Naive thymus-derived CD4-positive, alpha-beta T cell (primary cell): ENCODE results near the gene GRB10. TPM values are rescaled to one million over a fixed set of nuclear protein-coding genes. Genes with fewer than 3 reads are reported as not detected.

ENCODE experiments used
- ATAC-seq: fragments of 150-1000 bp; cut with Tn5 transposase; 2 replicates; pipeline ENCODE4 v1.10.0; 2021; ENCODE audit warnings: mild to moderate bottlenecking, moderate library complexity
- CTCF ChIA-PET: fragments of 350-600 bp; sonication (Branson Sonifier 250); formaldehyde crosslinking; loops from one replicate; lab custom pipeline; 2021; ENCODE audit warnings: antibody characterized with exemption; lab: Charles Lee
- POLR2A ChIA-PET: fragments of 350-600 bp; sonication (Branson Sonifier 250); formaldehyde crosslinking; loops from one replicate; lab custom pipeline; 2021; ENCODE audit warnings: antibody characterized with exemption, inconsistent platforms; lab: Charles Lee
- DNase-seq, 9 donors: peaks; one replicate each; pipeline versions ENCODE4 v3.0.0 to v3.0.0-alpha.2; 2020 to 2022; ENCODE audit warnings: mixed read lengths in 1 of 9
- H3K27ac ChIP-seq: one replicate; pipeline ENCODE4 v1.7.0; 2013; ENCODE audit warnings: mild to moderate bottlenecking, low read depth, low read length, moderate library complexity
- H3K27me3 ChIP-seq, 2 donors: one replicate each; pipeline ENCODE4 v1.7.0; 2013; ENCODE audit warnings: low read length in 2 of 2, mild to moderate bottlenecking in 2 of 2, moderate library complexity in 2 of 2; ENCODE audit not compliant: control insufficient read depth in 2 of 2, insufficient read depth in 2 of 2
- H3K36me3 ChIP-seq, 3 experiments: 1 replicate in 2 of 3; 2 replicates in 1 of 3; pipeline ENCODE4 v1.7.0; 2013; ENCODE audit warnings: low read length in 3 of 3, mild to moderate bottlenecking in 3 of 3, moderate library complexity in 1 of 3; ENCODE audit not compliant: insufficient read depth in 3 of 3, control insufficient read depth in 2 of 3
- H3K4me1 ChIP-seq, 2 donors: one replicate each; pipeline ENCODE4 v1.7.0; 2013; ENCODE audit warnings: low read length in 2 of 2, mild to moderate bottlenecking in 2 of 2, moderate library complexity in 1 of 2; ENCODE audit not compliant: control insufficient read depth in 2 of 2, insufficient read depth in 2 of 2
- H3K4me3 ChIP-seq: 2 replicates; pipeline ENCODE4 v1.7.0; 2013; ENCODE audit warnings: mild to moderate bottlenecking, low read length
- H3K9me3 ChIP-seq, 3 experiments: 1 replicate in 2 of 3; 2 replicates in 1 of 3; pipeline ENCODE4 v1.7.0; 2013; ENCODE audit warnings: low read length in 3 of 3; ENCODE audit not compliant: control insufficient read depth in 2 of 3
- H3K27ac Mint-ChIP-seq, 9 donors: one replicate each; pipeline ENCODE4 v1.8.0; 2020 to 2022; ENCODE audit warnings: mixed read lengths in 9 of 9, mild to moderate bottlenecking in 8 of 9, moderate library complexity in 5 of 9, inconsistent platforms in 2 of 9
- H3K27me3 Mint-ChIP-seq, 5 donors: one replicate each; pipeline ENCODE4 v1.8.0; 2021 to 2022; ENCODE audit warnings: mixed read lengths in 5 of 5, mild to moderate bottlenecking in 1 of 5
- H3K36me3 Mint-ChIP-seq, 5 donors: one replicate each; pipeline ENCODE4 v1.8.0; 2020 to 2022; ENCODE audit warnings: mixed read lengths in 5 of 5, mild to moderate bottlenecking in 3 of 5, inconsistent platforms in 1 of 5
- H3K4me1 Mint-ChIP-seq, 7 donors: one replicate each; pipeline ENCODE4 v1.8.0; 2020 to 2022; ENCODE audit warnings: mixed read lengths in 7 of 7, mild to moderate bottlenecking in 3 of 7, inconsistent platforms in 1 of 7
- H3K4me3 Mint-ChIP-seq, 10 donors: one replicate each; pipeline ENCODE4 v1.8.0; 2020 to 2022; ENCODE audit warnings: mild to moderate bottlenecking in 10 of 10, mixed read lengths in 10 of 10, moderate library complexity in 6 of 10, inconsistent platforms in 2 of 10
- H3K9me3 Mint-ChIP-seq, 11 donors: one replicate each; pipeline ENCODE4 v1.8.0; 2020 to 2022; ENCODE audit warnings: mixed read lengths in 11 of 11, mild to moderate bottlenecking in 4 of 11, inconsistent platforms in 1 of 11, moderate library complexity in 1 of 11
- intact Hi-C, 2 donors: fragments of 100-400 bp; cut with micrococcal nuclease; formaldehyde crosslinking; loops; one replicate each; pipeline ENCODE4 v1.15.1; 2023
- polyA plus RNA-seq, 2 donors: library from polyadenylated mRNA; unstranded; fragments of 300-500 nt; fragmentation: Illumina TruSeq; gene quantifications; one replicate each; pipeline ENCODE4 v1.2.3, GENCODE V29; 2021
- total RNA-seq, 6 experiments: library from RNA in 5 of 6; stranded (reverse) in 5 of 6; gene quantifications; 1 replicate in 5 of 6; 2 replicates in 1 of 6; pipeline ENCODE4 v1.2.3 and lab custom pipeline; 2021 to 2026

The GRB10 gene
- total and polyA plus RNA-seq, 7 experiments from 2014 or later, result 2.6 to 10.6 (median 6.2) TPM

- H3K36me3 Mint-ChIP-seq, result peaks cover 0 to 21% (median 4%) of the 10 kb centered on the region in 5 donors
- H3K4me1 Mint-ChIP-seq, result peaks cover 0 to 30% (median 0%) of the 10 kb centered on the region in 7 donors
- ATAC-seq (no peak), DNase-seq (no peak)
- H3K27me3 Mint-ChIP-seq, result peaks cover 0 to 18% (median 6%) of the 10 kb centered on the region in 5 donors
- Histone ChIP-seq H3K4me1 (no peaks in the 10 kb centered on the region), H3K27me3 (no peaks in the 10 kb centered on the region), H3K4me3 (no peak overlapping the region), H3K9me3 (no peaks in the 10 kb centered on the region), H3K36me3 (peaks cover 0 to 6% (median 0%) of the 10 kb centered on the region in 3 experiments), H3K27ac (no peak overlapping the region)
- H3K4me3 Mint-ChIP-seq, result peak overlapping the region in 1 of 10 donors; percentile 29
- peak overlapping the region in 2 of 9 donors; percentile 28 to 75 for H3K27ac Mint-ChIP-seq
- CTCF ChIA-PET, result interaction anchor here (1.1 kb wide), 1 partner anchor 21 kb away, joined by 7 read pairs; no protein-coding TSS in a partner anchor
- POLR2A ChIA-PET, result no interaction called here
- intact Hi-C loops, result loop anchor here (1.0 to 10.0 kb wide), 2 partner anchors 38 to 60 kb away; no protein-coding TSS in a partner anchor
- H3K9me3 Mint-ChIP-seq, result no peaks in the 10 kb centered on the region
Observed at GRCh38 chr7:50594734-50595485, 187.8 kb downstream of the GRB10 start.

GRCh38 chr7:50594136-50594535 is 188.6 kb downstream of the GRB10 start:
- H3K4me1 ChIP-seq, result no peaks in the 10 kb centered on the region
- ATAC-seq (no peak), DNase-seq (no peak)
- intact Hi-C loops, result loop anchor here in 1 of 2 donors (10.0 kb wide), 1 partner anchor 59 kb away; no protein-coding TSS in a partner anchor
- no peak overlapping the region for H3K4me3 ChIP-seq
- Mint-ChIP-seq H3K9me3 (no peaks in the 10 kb centered on the region), H3K27me3 (peaks cover 0 to 15% (median 6%) of the 10 kb centered on the region in 5 donors), H3K4me3 (no peak overlapping the region), H3K36me3 (peaks cover 0 to 21% (median 4%) of the 10 kb centered on the region in 5 donors), H3K4me1 (peaks cover 0 to 30% (median 0%) of the 10 kb centered on the region in 7 donors), H3K27ac (no peak overlapping the region)
- no peak overlapping the region for H3K27ac ChIP-seq
- CTCF ChIA-PET, result no interaction called here
- H3K36me3 ChIP-seq, result peaks cover 0 to 6% (median 0%) of the 10 kb centered on the region in 3 experiments
- H3K27me3 ChIP-seq, result no peaks in the 10 kb centered on the region
- H3K9me3 ChIP-seq, result no peaks in the 10 kb centered on the region
- POLR2A ChIA-PET, result no interaction called here

- H3K27ac Mint-ChIP-seq, result no peak overlapping the region
- peaks cover 0 to 6% (median 0%) of the 10 kb centered on the region in 3 experiments for H3K36me3 ChIP-seq
- DNase-seq (no peak), ATAC-seq (no peak)
- H3K27me3 Mint-ChIP-seq, result peaks cover under 1 to 11% (median 6%) of the 10 kb centered on the region in 5 donors
- intact Hi-C loops, result loop anchor here in 1 of 2 donors (10.0 kb wide), 1 partner anchor 58 kb away; no protein-coding TSS in a partner anchor
- POLR2A ChIA-PET, result no interaction called here
- no peak overlapping the region for H3K27ac ChIP-seq
- H3K9me3 Mint-ChIP-seq, result no peaks in the 10 kb centered on the region
- no peaks in the 10 kb centered on the region for H3K27me3 ChIP-seq
- no peaks in the 10 kb centered on the region for H3K4me1 ChIP-seq
- CTCF ChIA-PET, result no interaction called here
- H3K4me3 ChIP-seq, result no peak overlapping the region
- peaks cover 0 to 14% (median 4%) of the 10 kb centered on the region in 5 donors for H3K36me3 Mint-ChIP-seq
- no peak overlapping the region for H3K4me3 Mint-ChIP-seq
- H3K9me3 ChIP-seq, result no peaks in the 10 kb centered on the region
- peaks cover 0 to 22% (median 0%) of the 10 kb centered on the region in 7 donors for H3K4me1 Mint-ChIP-seq
Observed at GRCh38 chr7:50592940-50593339, 189.8 kb downstream of the GRB10 start.

GRCh38 chr7:50591480-50592438 is 190.9 kb downstream of the GRB10 start:
- Histone ChIP-seq H3K4me1 (no peaks in the 10 kb centered on the region), H3K27ac (no peak overlapping the region), H3K4me3 (no peak overlapping the region), H3K27me3 (no peaks in the 10 kb centered on the region), H3K36me3 (peaks cover 0 to 6% (median 0%) of the 10 kb centered on the region in 3 experiments), H3K9me3 (no peaks in the 10 kb centered on the region)
- no peak for ATAC-seq
- Mint-ChIP-seq H3K9me3 (no peaks in the 10 kb centered on the region), H3K4me1 (peaks cover 0 to 22% (median 0%) of the 10 kb centered on the region in 7 donors), H3K27ac (no peak overlapping the region), H3K36me3 (peaks cover 0 to 14% (median 4%) of the 10 kb centered on the region in 5 donors), H3K27me3 (peaks cover 6 to 11% (median 7%) of the 10 kb centered on the region in 5 donors), H3K4me3 (no peak overlapping the region)
- ChIA-PET CTCF (no interaction called here), POLR2A (no interaction called here)
- intact Hi-C loops, result loop anchor here in 1 of 2 donors (10.0 kb wide), 1 partner anchor 57 kb away; no protein-coding TSS in a partner anchor
- DNase-seq, result no peak

- H3K4me1 ChIP-seq, result no peaks in the 10 kb centered on the region
- H3K27ac Mint-ChIP-seq, result no peak overlapping the region
- peaks cover 6 to 11% (median 7%) of the 10 kb centered on the region in 5 donors for H3K27me3 Mint-ChIP-seq
- intact Hi-C loops, result loop anchor here in 1 of 2 donors (10.0 kb wide), 1 partner anchor 56 kb away; no protein-coding TSS in a partner anchor
- H3K27me3 ChIP-seq, result no peaks in the 10 kb centered on the region
- no peak overlapping the region for H3K27ac ChIP-seq
- peaks cover 0 to 6% (median 0%) of the 10 kb centered on the region in 3 experiments for H3K36me3 ChIP-seq
- H3K36me3 Mint-ChIP-seq, result peaks cover 0 to 14% (median 4%) of the 10 kb centered on the region in 5 donors
- H3K4me3 Mint-ChIP-seq, result no peak overlapping the region
- ChIA-PET POLR2A (no interaction called here), CTCF (no interaction called here)
- H3K9me3 ChIP-seq, result no peaks in the 10 kb centered on the region
- ATAC-seq (no peak), DNase-seq (no peak)
- H3K9me3 Mint-ChIP-seq, result peaks cover 0 to under 1% (median 0%) of the 10 kb centered on the region in 11 donors
- H3K4me1 Mint-ChIP-seq, result peaks cover 0 to 18% (median 0%) of the 10 kb centered on the region in 7 donors
- no peak overlapping the region for H3K4me3 ChIP-seq
Observed at GRCh38 chr7:50591098-50591479, 191.6 kb downstream of the GRB10 start.

GRCh38 chr7:50590535-50590934 is 192.2 kb downstream of the GRB10 start:
- Histone ChIP-seq H3K27me3 (no peaks in the 10 kb centered on the region), H3K4me3 (no peak overlapping the region), H3K4me1 (no peaks in the 10 kb centered on the region), H3K9me3 (no peaks in the 10 kb centered on the region), H3K27ac (no peak overlapping the region), H3K36me3 (peaks cover 0 to 6% (median 0%) of the 10 kb centered on the region in 3 experiments)
- Mint-ChIP-seq H3K27me3 (peaks cover 6 to 11% (median 7%) of the 10 kb centered on the region in 5 donors), H3K27ac (no peak overlapping the region), H3K9me3 (peaks cover 0 to 6% (median 0%) of the 10 kb centered on the region in 11 donors), H3K36me3 (peaks cover 0 to 14% (median 4%) of the 10 kb centered on the region in 5 donors), H3K4me3 (no peak overlapping the region), H3K4me1 (peaks cover 0 to 16% (median 0%) of the 10 kb centered on the region in 7 donors)
- DNase-seq (no peak), ATAC-seq (no peak)
- intact Hi-C loops, result loop anchor here in 1 of 2 donors (10.0 kb wide), 1 partner anchor 56 kb away; no protein-coding TSS in a partner anchor
- CTCF ChIA-PET, result no interaction called here
- POLR2A ChIA-PET, result interaction anchor here (1.1 kb wide), 1 partner anchor 16 kb away, joined by 3 read pairs; no protein-coding TSS in a partner anchor
